RKO (cell line): ENCODE measurements around the gene PRKN.
A peak's percentile ranks its signal among the peaks of the same experiment; 100 is the strongest.

ENCODE experiments used
- DNase-seq: peaks from one replicate; pipeline ENCODE4 v3.0.0-alpha.2; 2016; ENCODE audit warnings: low spot score

PRKN gene

DNA sequence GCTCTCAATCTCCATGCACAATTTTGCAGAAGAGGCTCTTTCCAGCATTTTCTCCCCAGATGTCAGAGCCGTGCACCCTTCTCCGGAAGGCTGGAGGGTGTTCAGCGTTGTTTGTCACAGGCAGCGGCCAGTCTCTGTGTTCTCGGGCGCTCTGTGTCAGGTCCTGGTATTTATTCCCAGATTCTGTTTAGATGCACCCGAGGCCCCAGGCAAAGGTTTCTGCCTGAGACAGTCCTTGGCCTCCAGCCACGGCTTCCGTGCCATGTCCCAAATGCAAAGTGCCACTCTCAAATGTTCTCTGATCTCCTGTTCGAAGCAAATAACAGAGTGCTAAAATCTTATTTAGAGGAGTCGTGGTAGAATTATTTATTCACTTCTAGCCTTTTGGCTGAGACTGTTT, 1313.4 kb downstream of the PRKN start:
- no peak for DNase-seq

DNA sequence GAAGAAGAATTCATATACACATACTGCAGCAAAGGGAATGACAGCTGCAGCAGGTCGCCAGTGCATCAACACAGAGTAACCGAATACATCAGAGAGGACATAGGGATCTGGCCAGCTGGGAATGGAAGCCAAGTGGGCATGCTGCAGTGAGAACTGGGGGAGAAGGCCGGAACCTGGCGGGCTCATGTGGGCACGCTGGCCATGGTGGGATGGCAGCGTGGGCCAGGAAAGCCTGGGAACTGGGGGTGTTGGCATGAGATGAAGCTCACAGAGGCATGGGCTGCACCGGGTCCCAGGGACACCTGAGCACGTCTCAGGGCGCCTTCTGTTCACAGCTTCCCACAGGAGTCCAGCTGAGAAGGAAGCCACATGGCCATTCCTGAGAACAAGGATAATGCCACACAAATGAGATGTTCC, 1314.2 kb downstream of the PRKN start:
- no peak for DNase-seq

DNA sequence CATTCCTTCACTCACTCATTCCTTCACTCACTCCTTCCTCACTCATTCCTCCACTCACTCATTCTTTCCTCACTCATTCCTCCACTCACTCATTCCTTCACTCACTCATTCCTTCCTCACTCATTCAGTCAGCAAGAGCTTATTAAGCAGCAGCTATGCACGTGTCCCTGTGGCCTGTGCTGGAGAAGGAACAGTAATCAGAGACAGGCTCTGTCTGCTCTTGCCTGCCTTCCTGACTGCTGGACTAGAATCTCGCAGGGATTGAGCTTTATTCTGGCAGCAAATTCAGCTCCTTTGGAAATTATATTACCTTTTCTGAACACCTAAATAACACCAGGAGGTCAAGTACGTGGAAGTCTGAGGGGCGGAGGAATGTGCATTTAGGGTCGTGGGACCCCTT, 1314.8 kb downstream of the PRKN start:
- no peak for DNase-seq

DNA sequence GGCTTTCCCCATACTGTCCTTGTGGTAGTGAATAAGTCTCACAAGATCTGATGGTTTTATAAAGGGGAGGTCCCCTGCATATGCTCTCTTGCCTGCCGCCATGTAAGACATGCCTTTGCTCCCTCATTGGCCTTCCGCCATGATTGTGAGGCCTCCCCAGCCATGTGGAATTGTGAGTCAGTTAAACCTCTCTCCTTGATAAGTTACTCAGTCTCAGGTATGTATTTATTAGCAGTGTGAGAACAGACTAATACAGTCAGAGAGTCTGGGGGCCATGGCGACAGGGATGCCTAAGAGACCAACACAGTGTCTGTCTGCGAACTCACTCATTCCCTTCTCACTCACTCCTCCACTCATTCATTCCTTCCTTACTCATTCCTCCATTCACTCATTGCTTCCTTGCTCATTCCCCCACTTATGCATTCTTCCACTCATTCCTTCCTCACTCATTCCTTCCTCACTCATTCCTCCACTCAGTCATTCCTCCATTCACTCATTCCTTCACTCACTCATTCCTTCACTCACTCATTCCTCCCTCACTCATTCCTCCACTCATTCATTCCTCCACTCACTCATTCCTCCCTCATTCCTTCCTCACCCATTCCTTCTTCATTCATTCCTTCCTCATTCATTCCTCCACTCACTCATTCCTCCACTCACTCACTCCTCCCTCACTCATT, 1316.2 kb downstream of the PRKN start:
- peak; percentile 19 for DNase-seq

DNA sequence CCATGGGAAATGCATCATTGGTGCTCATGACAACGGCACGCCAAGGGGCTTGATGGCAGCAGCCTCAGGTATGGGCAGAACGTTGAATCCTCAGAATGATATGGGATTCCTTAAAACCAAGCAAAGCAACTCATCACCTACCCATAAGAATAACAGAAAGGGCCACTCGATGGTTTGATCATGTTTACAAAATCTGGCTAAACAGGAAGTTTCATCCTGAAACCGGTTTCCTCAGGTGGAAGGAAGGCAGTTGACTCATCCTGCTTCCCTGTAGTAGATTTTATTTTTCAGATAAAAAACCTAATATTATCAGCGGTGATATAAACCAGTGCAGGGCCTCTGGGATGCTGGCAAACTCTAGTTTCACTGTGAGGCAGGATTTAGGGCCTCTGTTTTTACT, 1316.8 kb downstream of the PRKN start:
- DNase-seq: no peak

DNA sequence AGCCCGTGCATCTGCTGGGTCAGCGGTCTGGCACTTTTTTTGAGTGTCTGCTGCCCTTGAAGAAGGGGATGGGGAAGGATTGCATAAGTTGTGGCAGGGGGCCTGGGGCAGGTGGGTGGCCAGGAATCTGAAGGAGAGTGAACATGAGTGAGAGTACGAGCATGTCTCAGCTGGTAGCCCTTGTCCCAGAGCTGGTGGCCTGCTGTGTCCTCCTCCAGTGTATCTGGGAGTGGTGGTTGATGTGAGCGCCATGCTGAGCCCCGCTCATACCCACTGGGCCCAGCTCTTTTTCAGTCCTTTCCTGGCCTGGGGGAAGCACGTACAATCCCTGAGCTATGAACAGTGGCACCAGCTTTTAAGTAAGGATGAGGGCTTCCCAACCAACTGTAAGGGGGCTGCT, 1317.5 kb downstream of the PRKN start:
- DNase-seq: no peak

DNA sequence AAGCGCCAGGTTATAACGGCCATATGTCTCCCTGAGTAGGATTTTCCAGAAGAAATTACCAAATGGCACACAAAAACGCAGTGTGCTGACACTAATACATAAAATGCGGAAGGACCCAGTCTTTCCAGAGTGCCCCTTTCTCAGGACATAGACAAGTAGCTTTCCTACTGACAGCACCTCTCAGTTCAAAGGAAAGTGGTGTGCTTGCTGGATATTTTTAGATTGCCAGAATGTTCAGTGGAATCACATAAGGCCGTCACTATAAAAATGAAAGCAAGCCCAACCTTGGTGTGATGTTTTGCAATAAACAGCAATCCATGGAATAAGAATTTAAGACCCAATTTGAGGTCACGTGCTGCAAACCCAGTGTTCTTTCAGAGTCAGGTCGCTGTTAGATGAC, 1318.2 kb downstream of the PRKN start:
- no peak for DNase-seq

DNA sequence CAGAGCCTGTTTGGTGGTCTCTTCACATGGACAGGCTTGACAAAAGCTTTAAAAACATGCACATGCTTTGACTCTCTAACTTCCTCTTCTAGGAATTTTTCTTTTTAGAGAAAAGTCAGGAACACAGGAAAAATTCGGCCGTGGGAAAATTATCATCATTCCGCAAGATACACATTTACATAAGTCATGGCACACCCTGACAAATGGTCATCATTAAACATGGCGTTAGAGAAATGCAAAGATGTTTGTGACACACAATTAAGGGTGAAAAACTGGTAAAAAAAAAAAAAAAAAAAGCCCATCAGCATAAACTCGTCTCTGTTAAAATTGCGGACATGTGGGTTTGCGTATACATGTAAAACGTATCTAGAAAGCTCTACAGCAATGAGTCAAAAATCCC, 1319.5 kb downstream of the PRKN start:
- DNase-seq: no peak

DNA sequence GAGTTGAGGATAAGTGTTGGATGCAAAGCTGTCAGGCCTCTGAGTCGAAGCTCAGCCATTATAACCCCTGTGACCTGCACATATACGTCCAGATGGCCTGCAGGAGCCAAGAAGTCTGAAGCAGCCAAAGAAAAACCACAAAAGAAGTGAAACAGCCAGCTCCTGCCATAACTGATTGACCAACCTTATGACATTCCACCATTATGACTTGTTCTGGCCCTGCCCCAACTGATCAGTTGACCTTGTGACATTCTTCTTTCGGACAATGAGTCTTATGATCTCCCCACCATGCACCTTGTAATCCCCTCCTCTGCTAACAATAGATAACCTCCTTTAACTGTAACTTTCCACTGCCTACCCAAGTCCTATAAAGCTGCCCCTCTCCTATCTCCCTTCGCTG, 1320.0 kb downstream of the PRKN start:
- DNase-seq: no peak

DNA sequence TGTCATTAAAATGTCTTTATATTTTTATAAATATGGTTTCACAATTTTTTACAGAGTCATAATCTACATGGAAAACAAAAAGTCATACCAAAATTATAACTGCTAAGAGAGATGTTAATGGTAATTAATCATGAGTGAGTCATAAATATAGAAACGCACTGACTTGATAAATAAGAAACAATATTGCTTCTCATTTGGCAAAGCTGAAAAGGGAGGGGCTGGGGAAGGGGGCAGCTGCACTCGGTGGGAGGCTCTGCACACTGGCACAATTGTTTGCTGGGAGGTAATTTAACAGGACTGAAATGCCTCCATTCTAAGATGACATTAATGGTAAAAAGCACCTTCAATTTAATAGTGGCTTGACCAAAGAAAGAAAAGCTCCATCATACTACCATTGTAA, 1320.5 kb downstream of the PRKN start:
- no peak for DNase-seq

DNA sequence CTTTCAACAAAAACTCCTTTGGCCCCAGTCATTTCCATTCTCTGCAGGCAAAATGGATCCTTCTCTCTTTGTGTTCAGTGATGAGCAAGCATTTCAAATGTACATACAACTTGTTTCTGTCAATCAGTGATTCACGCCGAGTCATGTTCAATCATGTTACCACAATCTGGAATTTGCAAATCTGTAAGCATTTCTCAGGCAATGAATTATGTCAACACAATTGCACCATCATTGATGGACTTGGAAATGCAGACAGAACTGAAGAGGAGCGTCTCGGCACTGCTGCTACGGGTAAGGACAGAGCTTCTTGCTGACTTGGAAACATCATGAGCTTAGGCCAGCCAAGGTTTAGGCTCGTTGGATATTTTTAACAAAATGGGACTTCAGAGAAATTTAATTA, 1320.9 kb downstream of the PRKN start:
- peak; percentile 61 for DNase-seq

DNA sequence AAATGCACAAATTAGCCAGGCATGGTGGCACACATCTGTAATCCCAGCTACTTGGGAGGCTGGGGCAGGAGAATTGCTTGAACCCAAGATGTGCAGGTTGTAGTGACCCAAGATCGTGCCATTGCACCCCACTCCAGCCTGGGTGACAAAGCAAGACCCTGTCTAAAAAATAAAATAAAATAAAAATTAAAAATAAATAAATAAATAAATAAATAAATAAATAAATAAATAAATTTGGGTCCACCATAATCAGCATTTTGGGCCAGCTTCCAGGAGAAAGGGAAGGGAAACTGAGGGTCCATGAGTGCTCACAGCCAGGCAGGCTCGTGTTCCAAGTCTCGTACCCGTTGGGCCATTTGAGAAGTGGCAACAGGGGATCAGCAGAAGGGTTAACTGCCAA, 1322.1 kb downstream of the PRKN start:
- no peak for DNase-seq

DNA sequence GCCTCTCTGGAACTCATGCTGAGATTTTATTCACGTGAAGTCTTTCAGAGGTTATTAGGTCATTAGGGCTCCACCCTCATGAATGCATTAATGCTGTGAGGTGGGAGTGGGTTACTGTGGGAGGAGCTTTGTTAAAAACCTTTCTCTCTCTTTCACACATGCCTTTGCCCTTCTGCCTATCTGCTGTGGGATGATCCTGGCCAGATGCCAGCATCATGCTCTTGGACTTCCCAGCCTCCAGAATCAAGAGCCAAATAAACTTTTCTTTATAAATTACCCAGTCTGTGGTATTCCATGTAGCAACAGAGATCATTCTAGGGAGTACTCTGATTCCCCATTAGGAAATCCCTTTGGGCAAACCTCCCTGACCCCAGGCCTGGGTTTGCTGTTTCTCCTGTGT, 1323.8 kb downstream of the PRKN start:
- DNase-seq: no peak

DNA sequence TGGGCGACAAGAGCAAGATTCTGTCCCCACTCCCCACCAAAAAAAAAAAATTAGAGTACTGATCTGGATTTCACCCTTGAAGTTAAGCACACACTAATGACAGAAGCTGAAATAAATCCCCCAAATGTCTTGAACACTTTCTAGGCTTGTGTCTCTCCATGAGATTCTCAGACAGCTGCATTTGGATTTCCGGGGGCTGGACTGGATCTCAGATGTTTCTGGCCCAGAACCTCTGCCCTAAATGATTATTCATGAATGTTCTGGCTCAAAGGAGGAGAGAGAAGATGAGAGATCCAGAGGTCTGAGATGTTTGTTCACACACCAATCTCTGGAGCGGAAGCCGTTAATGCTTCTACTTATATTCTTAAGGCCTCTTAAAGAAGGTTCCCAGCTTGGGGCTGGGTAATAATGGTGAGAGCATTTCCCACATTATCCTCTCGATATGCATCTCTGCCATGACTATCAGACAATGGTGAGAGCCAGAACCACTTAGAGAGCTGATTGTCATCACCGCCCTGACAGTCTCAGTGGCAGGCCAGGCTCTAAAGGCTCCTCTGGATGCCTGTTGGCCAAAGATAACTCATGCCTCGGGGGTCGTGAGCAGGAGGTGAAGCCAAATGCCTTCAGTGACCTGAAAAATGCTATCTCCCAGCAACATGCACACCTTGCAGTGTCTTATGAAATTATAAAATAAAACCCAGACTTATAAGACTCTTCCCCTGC, 1325.8 kb downstream of the PRKN start:
- no peak for DNase-seq

DNA sequence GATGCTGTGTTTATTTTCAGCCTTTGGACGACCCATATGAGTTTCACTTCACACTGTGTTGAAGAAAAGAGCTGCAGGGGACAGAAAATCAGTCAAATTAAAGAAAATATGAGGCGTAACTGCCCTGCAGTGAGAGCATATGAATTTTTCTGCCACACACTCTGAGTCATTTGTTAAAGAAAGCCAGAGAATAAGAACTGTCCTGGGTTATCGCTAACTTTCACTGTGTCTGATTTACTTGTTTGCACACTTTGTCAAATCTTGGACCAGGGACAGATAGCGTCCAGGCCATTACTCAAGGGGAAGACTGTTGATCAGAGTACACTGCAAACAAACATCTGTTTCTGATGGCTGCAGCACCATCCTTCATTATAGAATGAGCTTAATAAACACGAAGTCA, 1326.9 kb downstream of the PRKN start:
- DNase-seq: no peak

DNA sequence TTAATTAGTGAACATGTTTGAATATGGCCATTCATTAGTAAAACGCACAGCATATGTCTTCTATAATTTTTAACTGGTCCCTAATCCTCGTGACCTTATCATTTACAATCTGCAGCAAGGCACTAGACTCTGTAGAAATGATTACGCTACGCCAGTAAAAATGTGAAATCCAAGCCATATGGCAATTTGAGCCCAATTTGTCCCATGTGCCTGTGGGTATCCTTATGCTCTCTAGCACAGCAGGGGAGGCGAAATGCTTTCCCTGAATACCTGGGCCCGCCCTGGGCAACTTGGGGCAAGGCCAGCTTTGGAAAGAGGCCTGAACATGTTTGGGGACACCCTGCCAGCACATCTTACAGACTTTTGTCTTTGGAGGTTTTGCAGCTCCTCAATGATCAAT, 1331.0 kb downstream of the PRKN start:
- DNase-seq: no peak

DNA sequence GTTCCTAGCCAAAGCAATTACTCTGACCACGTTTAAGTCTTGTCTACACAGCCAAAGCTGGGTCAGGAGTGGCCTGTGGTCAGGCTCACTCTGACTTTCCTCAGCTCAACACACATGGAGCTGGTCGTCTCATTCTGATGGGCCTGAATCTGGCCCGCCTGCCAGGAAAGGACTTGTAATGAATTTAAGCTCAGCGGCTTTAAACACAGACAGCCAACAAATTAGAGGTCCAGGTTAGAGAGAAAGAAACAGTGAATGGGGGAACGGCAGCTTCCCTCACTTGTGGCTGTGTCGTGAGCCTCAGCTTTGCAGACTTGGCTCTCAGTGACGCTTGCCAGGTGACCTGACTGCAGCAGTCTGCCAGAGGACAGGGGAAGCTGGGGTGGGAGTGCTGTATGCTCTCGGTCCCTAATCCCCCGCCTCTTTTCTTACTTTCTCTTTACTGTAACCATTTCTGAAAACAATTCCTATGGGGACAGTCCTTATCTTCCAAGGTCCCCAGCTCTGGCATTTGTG, 1331.8 kb downstream of the PRKN start:
- DNase-seq: no peak

DNA sequence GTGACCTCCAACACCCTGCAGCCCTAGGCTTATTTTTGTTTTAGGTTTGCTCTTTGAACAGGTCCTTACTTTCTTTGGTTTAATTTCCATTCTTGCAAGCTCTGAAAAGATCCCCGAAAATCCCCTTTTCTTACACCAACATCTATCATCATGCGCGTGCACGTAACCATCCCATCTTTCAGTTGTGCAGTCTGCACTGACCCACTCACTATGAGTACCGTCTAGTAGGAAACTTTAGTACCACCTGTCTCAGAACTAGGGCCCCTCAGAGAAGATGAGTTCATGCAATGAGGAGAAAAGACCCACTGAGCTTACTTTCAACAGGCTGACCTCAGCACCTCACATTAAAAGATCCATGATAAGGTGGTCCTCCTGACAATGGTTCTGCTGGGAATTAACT, 1333.1 kb downstream of the PRKN start:
- DNase-seq: no peak

DNA sequence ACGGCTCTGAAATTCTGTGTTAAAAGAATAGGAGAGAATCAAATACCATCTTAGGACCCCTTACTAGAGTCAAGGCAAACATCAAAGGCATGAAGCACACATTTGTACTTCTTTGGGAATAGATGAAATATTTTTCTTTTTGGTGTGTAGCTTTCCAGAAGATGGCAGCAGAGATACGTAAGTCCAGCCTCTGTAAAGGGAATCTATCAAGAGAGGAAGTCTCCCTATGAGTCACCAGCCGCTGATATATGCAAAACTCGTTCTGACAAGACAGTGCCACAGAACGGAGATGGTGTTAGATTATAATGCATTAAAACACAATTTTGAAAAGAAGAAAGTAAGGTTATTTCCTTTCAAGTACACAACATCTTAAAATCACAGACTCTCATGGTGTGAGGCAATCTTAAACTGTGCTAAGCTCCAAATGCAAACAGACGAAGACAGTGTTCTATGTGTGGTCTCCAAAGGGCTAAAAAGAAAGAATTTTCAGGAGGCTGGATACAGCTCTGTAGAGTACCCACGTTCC, 1333.7 kb downstream of the PRKN start:
- DNase-seq: peak; percentile 91

DNA sequence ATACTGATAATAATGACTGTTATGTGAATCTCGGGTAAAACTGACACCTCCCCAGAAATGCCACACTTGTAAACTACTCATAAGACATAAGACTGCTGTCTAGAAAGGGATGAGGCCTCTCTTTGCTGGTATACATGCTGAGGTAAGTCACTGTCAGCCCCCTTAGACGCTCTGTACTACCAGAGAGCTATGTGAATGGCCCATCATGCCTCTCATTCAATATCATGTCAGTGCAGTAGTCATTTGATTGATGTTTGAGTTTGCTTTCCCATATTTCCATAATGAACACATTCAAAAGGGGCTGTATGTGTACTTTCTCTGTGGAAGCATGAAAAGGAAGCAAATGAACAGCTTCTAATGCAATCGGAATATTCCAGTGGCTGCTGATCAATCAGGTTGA, 1334.3 kb downstream of the PRKN start:
- DNase-seq: no peak

DNA sequence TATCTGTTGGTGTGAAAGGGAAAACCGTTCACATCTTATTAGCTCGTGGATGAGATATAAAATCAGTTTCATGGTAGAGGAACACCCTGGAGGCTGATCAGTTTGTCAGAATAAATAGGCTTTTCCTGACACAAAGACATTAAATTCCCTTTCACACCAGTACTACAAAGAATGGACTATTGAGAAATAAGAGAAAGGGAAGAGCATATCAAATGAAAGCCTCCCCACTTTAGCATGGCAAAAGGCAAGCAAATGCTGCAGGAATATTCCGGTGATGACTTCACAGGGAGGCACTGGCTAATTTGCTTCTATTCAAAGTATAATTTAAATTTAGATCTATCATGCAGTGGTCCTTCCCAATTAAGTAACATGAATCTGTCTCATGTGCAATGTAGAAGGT, 1337.8 kb downstream of the PRKN start:
- DNase-seq: no peak

DNA sequence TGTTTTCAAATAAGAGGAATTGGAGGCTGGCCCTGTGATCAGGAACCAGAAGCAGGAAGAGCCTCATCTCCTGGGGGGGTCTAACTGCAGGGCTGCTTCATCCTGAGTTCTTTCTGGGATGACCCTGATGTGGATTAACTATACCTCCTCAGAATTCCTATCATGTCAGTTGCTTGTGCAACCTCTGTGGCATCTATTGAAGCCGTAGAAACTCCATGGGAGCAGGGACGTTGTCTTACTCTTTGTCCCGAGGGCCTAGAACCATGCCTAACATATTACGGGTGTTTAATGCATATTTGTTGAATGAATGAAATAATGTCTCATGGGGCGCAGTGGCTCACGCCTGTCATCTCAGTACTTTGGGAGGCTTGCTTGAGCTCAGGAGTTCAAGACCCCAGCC, 1343.6 kb downstream of the PRKN start:
- DNase-seq: no peak

DNA sequence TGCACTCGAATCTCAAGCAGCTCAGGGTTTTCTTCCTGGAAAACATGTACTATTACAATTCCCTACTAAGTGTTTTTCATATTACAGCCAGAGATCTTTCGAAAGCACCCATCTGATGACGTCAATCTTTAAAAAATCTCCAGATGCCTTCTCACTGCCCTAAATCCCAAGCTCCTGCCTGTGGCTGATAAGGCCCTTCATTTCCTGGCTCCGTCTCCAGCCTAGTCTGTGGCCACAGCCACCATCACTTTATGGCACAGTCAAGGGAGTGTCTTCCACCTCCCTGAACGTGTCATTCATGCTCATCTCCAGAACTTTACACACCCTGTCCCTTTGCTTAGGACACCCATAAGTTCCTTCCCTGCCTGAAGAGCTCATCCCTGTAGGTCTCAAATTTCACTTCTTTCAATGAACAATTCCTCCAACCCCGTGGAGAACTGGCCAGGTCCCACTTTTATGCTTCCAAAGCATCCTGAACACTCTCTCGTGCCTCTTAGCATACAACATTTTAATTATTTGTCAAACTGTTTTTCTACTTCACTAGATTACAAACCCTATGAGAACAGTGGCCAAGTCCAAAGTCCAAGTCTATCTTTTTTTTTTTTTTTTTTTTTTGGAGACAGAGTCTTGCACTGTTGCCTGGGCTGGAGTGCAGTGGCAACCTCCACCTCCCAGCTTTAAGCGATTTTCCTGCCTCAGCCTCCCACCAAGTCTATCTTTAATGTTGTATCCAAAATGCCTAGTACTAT, 1347.6 kb downstream of the PRKN start:
- no peak for DNase-seq
